ENCODE results near the gene VEGFC.

VEGFC gene

GRCh38 chr4:176758731-176759130 lies 34.0 kb downstream of the VEGFC start:
- no peak for DNase-seq

- DNase-seq: no peak
Observed at GRCh38 chr4:176758323-176758722, 34.4 kb downstream of the VEGFC start.

GRCh38 chr4:176755613-176756012 lies 37.1 kb downstream of the VEGFC start:
- DNase-seq: no peak

- no peak for DNase-seq
Observed at GRCh38 chr4:176755001-176755400, 37.7 kb downstream of the VEGFC start.

- no peak for DNase-seq
Observed at GRCh38 chr4:176753049-176753448, 39.7 kb downstream of the VEGFC start.

GRCh38 chr4:176752191-176752749 lies 40.5 kb downstream of the VEGFC start:
- DNase-seq: no peak

- no peak for DNase-seq
Observed at GRCh38 chr4:176751061-176751460, 41.7 kb downstream of the VEGFC start.

- no peak for DNase-seq
Observed at GRCh38 chr4:176746846-176747245, 45.9 kb downstream of the VEGFC start.

- no peak for DNase-seq
Observed at GRCh38 chr4:176745902-176746301, 46.8 kb downstream of the VEGFC start.

GRCh38 chr4:176744091-176744490 lies 48.6 kb downstream of the VEGFC start:
- no peak for DNase-seq

- no peak for DNase-seq
Observed at GRCh38 chr4:176742211-176742610, 50.5 kb downstream of the VEGFC start.

- DNase-seq: no peak
Observed at GRCh38 chr4:176741253-176741652, 51.5 kb downstream of the VEGFC start.

- DNase-seq: no peak
Observed at GRCh38 chr4:176735300-176735699, 57.4 kb downstream of the VEGFC start.

GRCh38 chr4:176734461-176734860 lies 58.3 kb downstream of the VEGFC start:
- DNase-seq: no peak

GRCh38 chr4:176729489-176729888 lies 63.2 kb downstream of the VEGFC start:
- DNase-seq: no peak

- no peak for DNase-seq
Observed at GRCh38 chr4:176726803-176727202, 65.9 kb downstream of the VEGFC start.

GRCh38 chr4:176721459-176721858 lies 71.3 kb downstream of the VEGFC start:
- DNase-seq: no peak

GRCh38 chr4:176718881-176719280 lies 73.8 kb downstream of the VEGFC start:
- DNase-seq: no peak

- no peak for DNase-seq
Observed at GRCh38 chr4:176717237-176717636, 75.5 kb downstream of the VEGFC start.

GRCh38 chr4:176709417-176709816 lies 83.3 kb downstream of the VEGFC start:
- DNase-seq: no peak

- no peak for DNase-seq
Observed at GRCh38 chr4:176708771-176709311, 83.9 kb downstream of the VEGFC start.

GRCh38 chr4:176690716-176691115 lies 102.0 kb downstream of the VEGFC start:
- DNase-seq: no peak

GRCh38 chr4:176680668-176681180 lies 112.0 kb downstream of the VEGFC start:
- no peak for DNase-seq

GRCh38 chr4:176676901-176677300 lies 115.8 kb downstream of the VEGFC start:
- no peak for DNase-seq

GRCh38 chr4:176675810-176676209 lies 116.9 kb downstream of the VEGFC start:
- DNase-seq: no peak

Measured in right forelimb (tissue), 1 donor.